ENCODE data around the gene ADAM10.
"Not testable (repeated sequence)": the region's sequence is repeated elsewhere in the genome, so short reads cannot be mapped to it uniquely, and the experiment has no call there.

Gene ADAM10

DNA sequence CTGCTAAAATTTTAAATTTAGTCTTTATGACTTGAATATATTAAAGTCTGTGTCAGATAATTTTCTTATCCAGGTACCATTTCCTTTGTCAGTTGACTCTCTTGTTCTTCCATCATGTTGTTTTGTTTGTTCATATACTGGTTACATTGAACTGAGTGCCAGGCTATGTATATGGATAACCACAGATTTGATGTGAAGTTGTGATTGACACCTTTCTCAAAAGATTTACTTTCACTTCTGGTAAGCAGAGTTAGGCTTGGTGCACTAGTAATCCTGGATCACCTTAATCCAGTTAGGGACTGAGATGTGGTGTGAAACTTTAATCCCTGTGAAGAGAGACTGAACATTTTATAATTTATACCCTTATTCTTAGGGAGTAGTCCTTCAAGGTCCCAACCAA, 99.4 kb downstream of the ADAM10 start:
- DNase-seq = no peak

GRCh38 chr15:58649175-58649574, 100.3 kb downstream of the ADAM10 start:
- DNase-seq = no peak

DNA sequence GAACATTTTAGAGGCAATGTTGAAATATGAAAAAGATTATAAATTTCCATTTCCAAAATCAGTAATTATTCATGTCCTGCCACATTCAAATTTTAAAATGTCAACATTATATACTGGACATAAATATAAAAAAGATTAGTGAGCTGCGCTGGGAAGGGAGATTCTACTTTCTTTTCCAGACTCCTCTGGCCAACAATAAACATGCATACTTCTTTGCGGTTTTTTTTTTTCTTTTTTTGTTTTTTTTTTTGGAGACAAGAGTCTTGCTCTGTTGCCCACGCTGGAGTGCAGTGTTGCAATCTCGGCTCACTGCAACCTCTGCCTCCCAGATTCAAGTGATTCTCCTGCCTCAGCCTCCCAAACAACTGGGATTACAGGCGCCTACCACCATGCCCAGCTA, 105.5 kb downstream of the ADAM10 start:
- DNase-seq = no peak

GRCh38 chr15:58641660-58642059, 107.8 kb downstream of the ADAM10 start:
- DNase-seq = no peak

- no peak for DNase-seq
These were observed 109.5 kb downstream of the ADAM10 start for GRCh38 chr15:58639992-58640391.

- no peak for DNase-seq
These were observed 110.3 kb downstream of the ADAM10 start for GRCh38 chr15:58639002-58639756.

- DNase-seq = no peak
These were observed 116.7 kb downstream of the ADAM10 start for GRCh38 chr15:58632789-58633188.

DNA sequence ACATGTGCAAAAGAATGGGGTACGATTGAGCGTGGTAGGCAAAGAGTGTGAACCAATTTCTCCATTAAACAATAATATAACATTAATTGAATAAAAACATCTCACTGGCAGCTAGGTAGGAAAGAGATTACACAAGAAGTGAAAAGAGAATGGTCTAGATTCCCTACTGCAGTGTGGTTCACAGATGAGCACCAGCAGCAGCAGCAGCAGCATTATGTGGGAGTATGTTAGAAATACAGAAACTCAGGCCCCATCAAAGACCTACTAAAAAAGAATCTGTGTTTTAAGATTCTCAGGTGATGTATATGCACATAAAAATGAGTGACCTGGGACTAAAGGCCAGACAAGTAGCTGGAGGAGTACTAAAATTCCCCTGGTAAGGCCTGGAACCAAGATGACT, 118.2 kb downstream of the ADAM10 start:
- DNase-seq = no peak

DNA sequence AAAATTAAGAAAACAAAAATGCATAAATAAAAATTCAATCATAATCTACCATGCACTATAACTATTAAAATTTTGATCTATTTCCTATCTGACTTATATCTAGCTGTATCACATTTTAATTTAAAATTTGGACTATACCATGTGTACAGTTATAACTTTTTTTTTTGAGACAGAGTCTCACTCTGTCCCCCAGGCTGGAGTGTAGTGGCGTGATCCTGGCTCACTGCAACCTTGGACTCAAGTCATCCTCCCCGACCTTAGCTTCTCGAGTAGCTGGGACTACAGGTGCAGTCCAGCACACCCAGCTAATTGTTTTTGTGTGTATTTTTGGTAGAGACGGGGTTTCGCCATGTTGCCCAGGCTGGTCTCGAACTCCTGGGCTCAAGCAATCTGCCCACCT, 119.9 kb downstream of the ADAM10 start:
- no peak for DNase-seq

- DNase-seq = no peak
These were observed 121.1 kb downstream of the ADAM10 start for GRCh38 chr15:58628206-58628947.

DNA sequence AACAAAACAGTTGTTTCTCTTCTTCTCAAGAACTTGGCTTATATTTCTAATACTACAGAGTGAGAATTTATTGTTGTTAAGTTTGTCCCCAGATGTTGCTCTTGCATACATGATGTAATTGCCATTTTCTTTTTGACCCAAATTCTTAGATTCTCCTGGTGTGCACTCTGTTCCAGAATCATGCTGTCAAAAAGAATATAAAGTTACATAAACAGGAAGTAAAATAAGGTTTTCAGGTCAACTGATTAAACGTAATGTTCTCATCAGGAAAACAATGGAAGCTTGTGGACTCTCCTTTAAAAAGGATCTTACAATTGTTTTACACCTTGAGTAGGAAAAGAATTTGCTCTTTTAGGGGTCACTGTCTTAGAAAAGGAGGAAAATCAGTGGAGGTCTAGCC, 121.8 kb downstream of the ADAM10 start:
- DNase-seq = no peak

GRCh38 chr15:58627046-58627445, 122.5 kb downstream of the ADAM10 start:
- no peak for DNase-seq

GRCh38 chr15:58626378-58626777, 123.1 kb downstream of the ADAM10 start:
- no peak for DNase-seq

- DNase-seq = no peak
These were observed 126.6 kb downstream of the ADAM10 start for GRCh38 chr15:58622877-58623276.

- DNase-seq = not testable (repeated sequence)
These were observed 129.2 kb downstream of the ADAM10 start for GRCh38 chr15:58620268-58620667.

GRCh38 chr15:58616171-58616570, 133.3 kb downstream of the ADAM10 start:
- DNase-seq = no peak

GRCh38 chr15:58611731-58612676, 137.5 kb downstream of the ADAM10 start:
- DNase-seq = no peak

DNA sequence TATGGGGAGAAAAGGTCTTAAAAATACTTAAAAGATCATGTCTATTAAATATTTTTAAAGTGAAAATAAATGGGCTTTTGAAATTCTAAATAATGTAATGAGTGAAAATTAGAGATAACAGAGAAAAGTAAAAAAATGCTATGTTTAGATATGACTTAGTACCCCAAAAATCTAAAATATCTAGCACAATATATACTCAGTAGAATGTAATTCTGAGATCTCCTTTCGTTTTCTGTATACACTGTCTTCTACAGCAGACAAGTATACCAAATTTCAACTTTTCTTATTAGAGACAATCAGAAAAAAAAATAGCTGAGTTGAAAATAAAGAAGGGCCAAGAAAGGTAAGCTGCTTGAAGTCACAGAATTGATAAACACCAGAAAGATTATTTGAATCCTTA, 140.8 kb downstream of the ADAM10 start:
- no peak for DNase-seq

GRCh38 chr15:58608129-58608590, 141.3 kb downstream of the ADAM10 start:
- DNase-seq = no peak

GRCh38 chr15:58606577-58607080, 142.9 kb downstream of the ADAM10 start:
- DNase-seq = no peak

GRCh38 chr15:58605931-58606530, 143.5 kb downstream of the ADAM10 start:
- no peak for DNase-seq

- DNase-seq = no peak
These were observed 145.0 kb downstream of the ADAM10 start for GRCh38 chr15:58604455-58604923.

Measured in NCI-H1436 treated with DMSO at 0.1 percent for 48 hours (cell line).